HG03469 (cell line): ENCODE measurements around the gene NCCRP1.

Source experiments
- ATAC-seq: cut with Tn5 transposase; IDR thresholded peaks from one replicate; pipeline ENCODE4 v1.9.1; 2021; ENCODE audit warnings: mild to moderate bottlenecking, moderate library complexity, moderate number of reproducible peaks; ENCODE audit not compliant: unreplicated experiment

NCCRP1 gene

DNA sequence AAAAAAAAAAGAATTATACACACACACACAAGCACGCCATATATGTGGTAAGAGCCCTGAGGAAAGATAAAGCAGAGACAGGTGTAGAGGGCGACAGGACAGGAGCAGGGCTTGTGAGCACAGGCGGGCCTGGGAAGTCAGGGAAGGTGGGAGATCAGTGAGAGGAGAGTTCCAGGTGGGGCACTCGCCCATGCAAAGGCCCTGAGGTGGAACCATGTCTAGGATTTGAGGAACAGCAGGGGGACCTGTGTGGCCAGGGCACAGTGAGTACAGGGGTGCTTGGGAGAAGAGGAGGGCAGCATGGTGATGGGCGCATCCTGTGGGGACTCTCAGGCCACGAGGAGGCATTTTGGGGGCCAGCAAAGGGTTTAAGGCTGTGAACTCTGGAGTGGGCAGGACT, 32.5 kb upstream of the NCCRP1 start:
- no peak for ATAC-seq

DNA sequence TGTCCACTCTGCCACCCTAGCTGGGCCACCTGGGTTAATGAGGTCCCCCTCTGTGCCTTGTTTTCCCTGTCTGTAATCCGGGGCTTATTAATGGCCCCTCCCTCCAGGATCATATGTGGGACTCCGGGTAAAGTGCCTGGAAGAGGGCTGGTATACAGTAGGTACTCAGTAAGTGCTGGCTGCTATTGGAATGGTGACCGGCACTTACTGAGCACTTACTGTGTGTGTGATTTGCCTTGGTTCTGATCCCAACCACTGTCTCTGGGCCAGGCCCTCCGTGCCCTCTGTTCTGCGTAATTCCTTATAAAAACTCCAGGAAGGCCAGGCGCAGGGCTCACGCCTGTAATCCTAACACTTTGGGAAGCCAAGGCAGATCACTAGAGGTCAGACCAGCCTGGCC, 30.9 kb upstream of the NCCRP1 start:
- ATAC-seq, result no peak

DNA sequence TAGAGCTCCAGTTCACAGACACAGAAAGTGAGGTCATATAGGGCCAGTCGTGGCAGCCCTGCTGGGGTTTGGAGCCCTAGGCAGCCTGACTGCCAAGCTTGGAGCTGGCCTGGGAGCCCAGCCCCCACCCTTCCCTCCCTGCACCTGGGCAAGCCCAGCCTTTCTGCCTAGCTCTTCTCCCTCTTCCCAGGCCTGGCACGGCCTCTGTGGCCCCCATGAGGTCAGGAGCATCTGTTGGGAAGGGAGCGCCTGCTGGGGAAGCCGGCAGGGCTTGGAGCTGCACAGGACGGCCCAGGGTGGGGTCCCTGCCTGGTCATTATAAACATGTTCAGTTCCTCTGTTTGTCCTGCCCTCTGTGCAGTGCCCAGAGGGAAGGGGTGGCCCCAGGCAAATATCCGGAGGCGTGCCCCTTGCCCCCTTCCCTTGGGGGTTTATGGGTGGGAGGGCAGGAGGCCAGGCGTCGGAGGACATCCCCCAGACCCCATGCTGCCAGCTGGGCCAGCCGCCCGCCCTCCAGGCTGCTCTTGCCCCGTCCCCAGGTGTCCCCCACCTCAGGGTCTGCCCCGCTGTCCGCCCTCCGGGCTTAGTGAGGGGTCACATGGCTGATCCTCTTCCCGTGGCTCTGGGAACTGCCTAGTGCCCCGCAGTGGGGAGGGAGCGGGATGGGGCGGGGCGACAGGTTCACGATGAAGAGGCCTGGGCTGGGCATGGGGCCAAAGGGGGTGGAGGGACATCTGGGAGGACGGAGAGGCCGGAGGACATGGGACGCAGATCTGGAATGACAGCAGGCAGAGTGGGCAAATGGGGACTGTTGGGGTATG, 30.0 kb upstream of the NCCRP1 start:
- ATAC-seq, result no peak

DNA sequence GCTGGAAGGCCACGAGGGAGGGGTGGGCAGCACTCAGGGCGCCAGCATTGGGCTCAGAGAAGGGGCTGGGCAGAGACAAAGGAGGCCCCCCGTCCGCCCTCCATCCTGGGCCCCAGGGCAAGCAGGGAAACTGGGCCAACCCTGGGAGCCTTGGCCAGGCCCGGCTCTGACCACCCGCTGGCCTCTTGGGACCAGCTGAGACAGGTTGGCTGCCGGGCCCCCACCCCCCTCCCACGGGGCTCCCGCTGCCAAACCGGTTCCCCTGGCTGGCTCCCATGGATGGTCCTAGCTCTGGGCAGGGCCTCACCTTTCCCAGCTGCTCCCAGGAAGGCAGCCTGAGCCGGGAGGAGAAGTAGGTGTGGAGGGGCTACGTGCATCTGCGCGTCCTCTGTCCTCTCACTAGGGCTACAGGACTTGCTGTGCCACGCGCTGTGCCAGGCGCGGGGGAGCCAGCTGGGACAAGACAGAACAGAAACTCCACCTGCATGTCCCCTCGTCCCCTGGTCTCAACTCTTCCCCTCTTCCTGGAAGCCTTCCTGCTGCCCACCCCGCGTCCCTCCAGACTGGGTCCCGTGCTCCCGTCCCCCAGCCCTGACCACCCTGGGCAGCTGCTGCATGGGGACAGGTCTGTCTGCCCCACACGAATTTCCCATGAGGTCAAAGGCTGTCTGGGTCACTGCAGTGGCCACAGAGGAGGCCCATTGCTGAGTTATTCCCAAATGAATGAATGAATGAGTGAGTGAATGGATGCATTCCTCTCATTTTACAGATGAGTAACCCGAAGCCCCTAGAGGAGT, 29.1 kb upstream of the NCCRP1 start:
- no peak for ATAC-seq

DNA sequence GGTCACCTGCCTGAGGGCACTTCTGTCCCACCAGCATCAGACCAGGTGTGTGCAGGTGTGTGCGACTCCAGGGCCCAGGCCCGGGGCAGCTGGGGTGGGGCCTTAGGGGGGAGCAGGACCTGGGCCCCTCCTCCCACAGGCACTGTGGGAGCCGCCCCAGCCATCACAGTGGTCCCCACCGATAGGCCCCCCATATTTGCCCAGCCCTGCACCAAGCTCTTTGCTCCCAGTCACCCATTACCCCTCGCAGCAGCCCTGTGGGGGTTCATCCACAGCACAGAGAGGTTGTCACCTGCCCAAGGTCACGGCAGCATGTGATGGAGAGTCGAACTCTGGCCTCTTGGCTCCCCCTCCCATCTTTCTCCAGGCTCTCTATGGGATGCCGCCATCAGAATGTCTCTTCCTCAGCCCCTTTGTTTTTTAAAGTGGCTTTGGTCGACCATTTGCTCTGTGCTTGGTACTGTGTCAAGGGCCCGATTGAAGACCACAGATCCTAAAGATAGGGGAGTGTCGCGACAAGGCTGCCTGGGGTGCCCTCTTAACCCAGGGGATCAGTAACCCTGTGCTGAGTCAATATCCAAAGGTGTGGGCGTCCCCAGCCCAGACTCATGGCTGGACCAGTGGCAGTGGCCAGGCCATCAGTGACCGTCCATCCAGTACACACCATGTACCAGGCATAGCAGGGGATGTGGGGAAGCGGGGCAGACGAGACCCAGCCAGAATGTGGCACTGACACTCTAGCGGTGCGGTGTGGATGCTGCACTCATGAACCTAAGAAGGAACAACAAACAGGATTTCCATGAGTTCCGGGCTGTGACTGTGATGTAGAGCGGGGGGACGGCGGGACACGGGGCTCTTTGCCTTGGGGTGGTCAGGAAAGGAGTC, 28.3 kb upstream of the NCCRP1 start:
- ATAC-seq, result no peak

DNA sequence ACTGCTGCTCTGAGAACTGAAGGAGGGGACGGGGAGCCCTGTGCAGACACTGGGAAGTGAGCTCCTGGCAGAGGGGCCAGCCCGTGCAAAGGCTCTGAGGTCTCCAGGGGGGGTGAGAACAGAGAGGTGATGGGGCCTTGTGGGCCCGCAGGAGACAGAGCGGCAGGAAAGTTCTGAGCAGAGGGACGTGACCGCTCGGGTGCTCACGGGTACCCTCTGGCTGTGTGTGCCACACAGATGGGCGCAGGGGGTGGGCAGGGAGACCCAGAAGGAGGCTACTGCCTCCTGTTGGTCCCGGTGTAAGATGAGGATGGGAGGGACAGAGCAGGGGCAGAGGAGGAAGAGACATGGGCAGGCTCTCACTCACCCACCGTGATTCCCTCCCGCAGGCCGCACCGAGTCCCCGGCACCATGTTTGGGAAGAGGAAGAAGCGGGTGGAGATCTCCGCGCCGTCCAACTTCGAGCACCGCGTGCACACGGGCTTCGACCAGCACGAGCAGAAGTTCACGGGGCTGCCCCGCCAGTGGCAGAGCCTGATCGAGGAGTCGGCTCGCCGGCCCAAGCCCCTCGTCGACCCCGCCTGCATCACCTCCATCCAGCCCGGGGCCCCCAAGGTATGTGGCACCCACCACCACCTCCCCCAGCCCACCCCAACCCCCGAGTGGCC, 27.5 kb upstream of the NCCRP1 start:
- ATAC-seq, result no peak

DNA sequence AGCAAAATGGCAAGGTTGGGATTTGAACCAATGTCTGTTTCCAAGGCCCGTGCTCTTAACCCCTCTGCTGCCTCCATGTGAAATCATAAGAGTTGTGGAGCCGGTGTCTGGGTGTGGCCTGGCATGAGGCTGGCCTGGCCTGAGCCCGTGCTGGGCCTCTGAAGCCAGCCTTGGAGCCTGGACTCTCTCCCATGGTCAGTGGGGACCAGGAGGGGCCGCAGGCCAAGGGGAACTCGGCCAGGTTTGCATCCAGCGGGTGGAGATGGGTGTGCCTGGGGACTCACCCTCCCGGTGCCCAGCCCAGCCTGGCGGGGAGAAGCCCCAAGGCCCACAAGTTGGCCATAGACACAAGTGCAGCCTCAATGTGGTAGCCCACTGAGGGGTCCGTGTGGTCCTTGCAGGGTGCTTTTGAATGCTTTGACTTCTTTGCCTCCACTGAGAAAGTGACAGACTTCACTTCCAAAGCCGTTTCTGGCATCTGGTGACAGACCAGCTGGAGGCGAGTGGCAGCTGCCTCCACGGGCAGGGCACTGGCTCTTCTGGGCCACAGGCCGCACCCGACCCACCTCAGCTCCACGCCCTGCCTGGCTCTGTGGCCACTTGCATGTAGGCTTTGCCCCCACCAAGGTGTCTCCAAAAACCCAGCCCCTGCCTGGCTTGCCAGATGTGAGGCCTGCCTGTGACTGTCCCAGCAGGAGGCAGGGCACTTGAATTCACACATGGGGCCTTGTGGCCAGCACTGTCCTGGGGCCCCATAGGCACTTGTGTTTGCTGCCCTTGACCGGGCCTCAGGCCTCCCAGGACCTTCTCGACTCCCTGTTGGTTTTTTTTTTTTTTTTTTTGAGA, 26.2 kb upstream of the NCCRP1 start:
- ATAC-seq, result no peak

DNA sequence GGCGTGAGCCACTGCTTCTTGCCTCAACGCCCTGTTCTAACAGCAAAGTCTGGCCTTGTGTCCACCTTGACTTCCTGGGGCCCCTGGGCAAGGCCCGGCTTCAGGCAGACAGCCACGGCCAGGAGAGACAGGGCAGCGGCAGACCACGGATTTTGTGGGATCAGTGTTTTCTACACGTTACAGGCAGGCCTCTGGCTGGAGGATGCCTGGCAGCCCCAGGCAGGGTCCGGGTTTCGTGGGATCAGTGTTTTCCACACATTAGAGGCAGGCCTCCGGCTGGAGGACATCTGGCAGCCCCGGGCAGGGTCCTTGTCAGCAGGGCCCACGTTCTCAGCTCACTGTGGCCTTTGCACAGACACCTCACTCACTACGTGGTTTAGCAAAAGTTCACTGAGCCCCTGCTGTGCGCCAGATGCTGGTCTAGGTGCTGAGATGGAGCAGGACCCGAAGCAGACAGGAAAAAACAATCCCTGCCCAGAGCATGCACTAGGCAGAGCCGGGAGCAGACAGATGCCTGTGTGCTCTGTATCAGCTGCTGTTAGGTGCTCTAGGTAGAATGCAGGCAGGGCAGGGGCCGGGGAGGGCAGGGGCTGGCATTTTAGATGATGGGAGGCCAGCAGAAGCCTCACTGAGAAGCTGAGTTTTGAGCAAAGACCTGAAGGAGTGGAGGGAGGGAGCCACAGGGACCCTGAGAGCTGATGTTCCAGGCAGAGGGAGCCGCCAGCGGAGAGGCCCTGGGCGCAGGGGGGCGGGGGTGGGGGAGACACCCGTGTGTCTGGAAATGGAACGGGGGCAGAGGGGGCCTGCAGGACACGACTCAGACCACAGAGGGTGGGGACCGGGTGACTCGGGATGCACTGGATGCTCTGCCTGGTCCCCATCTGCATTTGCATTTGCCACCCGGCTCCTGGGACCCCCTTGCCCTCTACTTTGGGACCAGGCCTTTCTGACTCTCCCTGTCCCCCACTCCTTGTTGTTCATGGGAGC, 25.0 kb upstream of the NCCRP1 start:
- no peak for ATAC-seq

DNA sequence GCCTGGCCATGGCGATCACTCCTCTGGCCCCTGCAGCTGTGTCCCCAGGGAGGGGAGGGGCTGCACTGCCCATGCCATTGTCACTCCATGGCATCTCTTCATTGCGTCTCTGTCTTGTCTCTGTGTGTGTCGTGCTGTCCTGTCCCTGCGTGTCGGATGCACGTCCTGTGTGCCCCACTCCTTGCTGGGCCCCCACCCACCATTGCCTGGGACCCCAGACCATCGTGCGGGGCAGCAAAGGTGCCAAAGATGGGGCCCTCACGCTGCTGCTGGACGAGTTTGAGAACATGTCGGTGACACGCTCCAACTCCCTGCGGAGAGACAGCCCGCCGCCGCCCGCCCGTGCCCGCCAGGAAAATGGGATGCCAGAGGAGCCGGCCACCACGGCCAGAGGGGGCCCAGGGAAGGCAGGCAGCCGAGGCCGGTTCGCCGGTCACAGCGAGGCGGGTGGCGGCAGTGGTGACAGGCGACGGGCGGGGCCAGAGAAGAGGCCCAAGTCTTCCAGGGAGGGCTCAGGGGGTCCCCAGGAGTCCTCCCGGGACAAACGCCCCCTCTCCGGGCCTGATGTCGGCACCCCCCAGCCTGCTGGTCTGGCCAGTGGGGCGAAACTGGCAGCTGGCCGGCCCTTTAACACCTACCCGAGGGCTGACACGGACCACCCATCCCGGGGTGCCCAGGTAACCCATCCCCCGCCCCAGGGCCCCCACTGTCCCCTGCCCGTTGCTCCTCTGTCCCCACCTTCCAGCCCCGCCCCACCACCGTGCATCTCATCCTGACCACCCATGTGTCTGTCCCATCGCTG, 23.9 kb upstream of the NCCRP1 start:
- no peak for ATAC-seq

DNA sequence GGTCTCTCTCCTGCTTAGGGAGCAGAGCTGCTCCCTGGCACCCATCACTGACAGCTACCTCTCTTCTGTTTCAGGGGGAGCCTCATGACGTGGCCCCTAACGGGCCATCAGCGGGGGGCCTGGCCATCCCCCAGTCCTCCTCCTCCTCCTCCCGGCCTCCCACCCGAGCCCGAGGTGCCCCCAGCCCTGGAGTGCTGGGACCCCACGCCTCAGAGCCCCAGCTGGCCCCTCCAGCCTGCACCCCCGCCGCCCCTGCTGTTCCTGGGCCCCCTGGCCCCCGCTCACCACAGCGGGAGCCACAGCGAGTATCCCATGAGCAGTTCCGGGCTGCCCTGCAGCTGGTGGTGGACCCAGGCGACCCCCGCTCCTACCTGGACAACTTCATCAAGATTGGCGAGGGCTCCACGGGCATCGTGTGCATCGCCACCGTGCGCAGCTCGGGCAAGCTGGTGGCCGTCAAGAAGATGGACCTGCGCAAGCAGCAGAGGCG, 23.2 kb upstream of the NCCRP1 start:
- no peak for ATAC-seq

DNA sequence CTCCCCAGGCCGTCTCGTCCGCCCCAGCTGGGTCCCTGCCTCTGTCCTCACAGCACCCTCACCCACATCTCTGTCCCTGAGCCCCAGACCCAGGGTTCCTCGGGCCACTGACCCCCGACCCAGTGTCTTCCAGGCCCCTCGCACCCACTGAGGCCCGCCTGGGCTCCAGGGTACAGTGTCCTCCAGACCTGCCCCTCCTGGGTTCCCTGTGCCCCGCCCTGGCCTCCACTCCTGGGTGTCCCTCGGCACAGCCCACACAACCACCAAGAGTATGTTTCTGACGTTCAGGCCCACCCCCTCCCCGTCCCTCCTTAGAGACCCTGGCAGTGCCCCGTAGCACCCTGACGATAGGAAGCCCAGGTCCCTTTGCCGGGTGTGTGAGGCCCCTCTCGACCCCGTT, 22.6 kb upstream of the NCCRP1 start:
- no peak for ATAC-seq

DNA sequence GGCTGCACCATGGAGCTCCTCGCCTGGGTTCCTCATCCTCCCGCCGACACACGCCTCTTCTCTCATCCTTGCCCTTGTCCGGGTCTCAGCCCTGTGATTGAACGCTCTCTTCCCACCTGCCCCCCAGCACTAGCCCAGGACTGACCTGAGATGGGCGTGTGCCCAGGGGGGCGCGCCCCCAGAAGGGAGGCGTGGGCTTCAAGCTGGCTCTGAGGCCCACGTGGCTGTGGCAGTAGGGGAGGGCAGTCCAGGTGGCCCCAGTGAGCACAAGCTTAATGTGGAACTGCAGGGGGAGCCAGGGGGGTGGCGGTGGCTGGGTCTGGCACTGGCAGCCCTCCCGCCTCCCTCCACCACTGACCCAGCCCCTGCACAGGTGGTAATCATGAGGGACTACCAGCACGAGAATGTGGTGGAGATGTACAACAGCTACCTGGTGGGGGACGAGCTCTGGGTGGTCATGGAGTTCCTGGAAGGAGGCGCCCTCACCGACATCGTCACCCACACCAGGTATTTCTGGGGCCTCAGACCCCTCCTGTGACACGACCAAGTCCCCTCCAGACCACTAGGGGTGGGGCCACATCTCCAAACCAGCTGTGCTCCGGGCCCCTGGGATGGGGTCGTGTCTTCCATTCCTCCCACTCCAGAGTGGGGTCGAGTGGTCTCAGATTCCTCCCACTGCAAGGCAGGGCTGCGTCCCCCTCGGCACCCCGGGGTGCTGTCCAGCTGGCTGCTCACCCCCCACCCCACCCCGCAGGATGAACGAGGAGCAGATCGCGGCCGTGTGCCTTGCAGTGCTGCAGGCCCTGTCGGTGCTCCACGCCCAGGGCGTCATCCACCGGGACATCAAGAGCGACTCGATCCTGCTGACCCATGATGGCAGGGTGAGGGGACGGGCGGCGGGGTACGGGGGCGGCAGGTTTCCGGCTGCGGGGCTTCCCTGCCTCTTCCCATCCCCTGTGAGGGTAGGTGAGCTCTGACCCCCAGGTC, 21.9 kb upstream of the NCCRP1 start:
- no peak for ATAC-seq

DNA sequence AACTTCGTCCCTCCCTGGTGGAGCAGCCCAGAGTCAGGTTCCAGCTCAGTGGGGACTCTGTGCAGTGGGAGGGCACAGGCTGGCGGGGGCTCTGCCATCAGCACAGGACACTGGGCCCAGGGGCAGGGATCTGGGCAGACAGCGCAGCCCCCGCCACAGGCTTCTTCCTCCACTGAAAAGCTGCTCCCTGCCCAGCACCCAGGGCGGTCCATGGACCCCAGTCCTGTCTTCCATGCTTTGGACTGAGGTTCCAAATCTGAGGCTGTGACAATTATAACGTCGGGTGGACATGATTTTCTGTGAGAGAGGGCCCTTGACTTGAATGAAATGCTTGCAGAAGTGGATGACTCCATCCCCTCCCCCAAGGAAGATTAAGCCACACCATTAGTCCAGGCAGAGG, 21.2 kb upstream of the NCCRP1 start:
- no peak for ATAC-seq

DNA sequence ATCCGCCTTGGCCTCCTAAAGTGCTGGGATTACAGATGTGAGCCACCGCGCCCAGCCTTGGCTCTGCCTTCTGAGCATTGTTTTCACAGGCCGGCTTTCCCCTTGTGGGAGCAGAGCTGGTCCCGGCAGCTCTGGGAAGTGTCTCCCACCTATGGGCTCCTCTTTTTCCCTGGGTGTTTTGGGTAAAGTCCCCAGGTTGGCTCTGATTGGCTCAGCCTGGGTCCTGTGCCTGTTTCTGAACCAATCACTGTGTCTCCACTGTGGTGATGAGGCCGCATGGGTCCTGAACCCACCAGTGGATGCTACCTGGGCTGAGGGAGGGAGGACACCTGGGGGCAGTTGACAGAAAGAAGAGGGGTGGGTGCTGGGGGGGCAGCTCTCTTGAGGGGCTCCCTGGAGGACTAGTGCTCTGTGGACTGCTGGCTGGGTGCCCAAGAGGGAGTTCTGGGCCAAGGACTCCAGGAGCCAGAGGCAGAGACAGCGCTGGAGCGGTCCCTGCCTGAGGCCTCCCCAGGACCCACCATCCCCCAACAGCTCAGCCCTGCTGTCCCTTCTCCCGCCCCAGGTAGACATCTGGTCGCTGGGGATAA, 19.6 kb upstream of the NCCRP1 start:
- ATAC-seq, result no peak

DNA sequence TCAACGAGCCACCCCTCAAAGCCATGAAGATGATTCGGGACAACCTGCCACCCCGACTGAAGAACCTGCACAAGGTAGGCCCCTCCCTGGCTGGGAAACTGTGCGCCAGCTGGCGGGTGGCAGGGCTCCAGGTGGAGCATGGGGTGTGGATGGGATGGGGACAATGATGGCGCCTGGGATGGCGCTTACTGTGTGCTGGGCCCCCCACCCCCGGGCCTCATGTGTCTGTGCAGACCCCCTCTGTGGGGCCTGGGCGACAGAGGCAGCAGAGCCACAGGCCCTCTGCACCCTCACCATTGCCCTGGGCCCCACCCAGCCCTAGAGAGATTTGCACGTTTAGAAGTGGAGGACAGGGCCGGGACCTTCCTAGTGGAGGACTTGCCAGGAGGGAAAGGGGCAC, 19.0 kb upstream of the NCCRP1 start:
- no peak for ATAC-seq
